ENCODE results near the gene LSM12. TPM values are rescaled to one million over a fixed set of nuclear protein-coding genes. Genes with fewer than 3 reads are reported as not detected.

The LSM12 gene
- total and polyA plus RNA-seq, 7 donors, result 39.6 to 65.9 (median 47.9) TPM

GRCh38 chr17:44012874-44013273 lies 53.6 kb downstream of the LSM12 start:
- 93 to 97% (median 95%) methylated on average over 13 to 14 of the region's 14 CpGs for WGBS, 3 donors
- no peaks in the 10 kb centered on the region for H3K27me3 ChIP-seq (ENCODE audit: insufficient read depth in 3 of 3, low read length in 2 of 3)
- no peaks in the 10 kb centered on the region for H3K9me3 ChIP-seq
- H3K36me3 ChIP-seq (ENCODE audit: insufficient read depth in 1 of 2, low read depth in 1 of 2), result peaks cover 0 to 24% of the 10 kb centered on the region in 2 donors
- no peak overlapping the region for H3K27ac ChIP-seq
- intact Hi-C loops (cut with DNase I), result loop anchor here in 1 of 2 donors (10.0 kb wide), 1 partner anchor 102 kb away; no protein-coding TSS in a partner anchor
- no peak for ATAC-seq
- DNase-seq, result no peak
- no peak overlapping the region for H3K4me3 ChIP-seq
- TF ChIP-seq CTCF (IDR thresholded peaks at IDR 0.05), result no peak
- peaks cover 9% of the 10 kb centered on the region for H3K4me1 ChIP-seq

GRCh38 chr17:44012391-44012790 lies 54.1 kb downstream of the LSM12 start:
- Histone ChIP-seq H3K9me3 (no peaks in the 10 kb centered on the region), H3K4me1 (peaks cover 14% of the 10 kb centered on the region), H3K27ac (no peak overlapping the region), H3K4me3 (no peak overlapping the region), H3K36me3 (ENCODE audit: insufficient read depth in 1 of 2, low read depth in 1 of 2) (peaks cover 0 to 24% of the 10 kb centered on the region in 2 donors), H3K27me3 (ENCODE audit: insufficient read depth in 3 of 3, low read length in 2 of 3) (peaks cover 0 to 4% (median 0%) of the 10 kb centered on the region in 3 donors)
- intact Hi-C loops (cut with DNase I), result loop anchor here in 1 of 2 donors (10.0 kb wide), 1 partner anchor 102 kb away; no protein-coding TSS in a partner anchor
- ATAC-seq (no peak), DNase-seq (no peak)
- 82 to 95% (median 86%) methylated on average over 3 of the region's 3 CpGs for WGBS, 3 donors
- no peak for TF ChIP-seq CTCF (IDR thresholded peaks at IDR 0.05)

DNA sequence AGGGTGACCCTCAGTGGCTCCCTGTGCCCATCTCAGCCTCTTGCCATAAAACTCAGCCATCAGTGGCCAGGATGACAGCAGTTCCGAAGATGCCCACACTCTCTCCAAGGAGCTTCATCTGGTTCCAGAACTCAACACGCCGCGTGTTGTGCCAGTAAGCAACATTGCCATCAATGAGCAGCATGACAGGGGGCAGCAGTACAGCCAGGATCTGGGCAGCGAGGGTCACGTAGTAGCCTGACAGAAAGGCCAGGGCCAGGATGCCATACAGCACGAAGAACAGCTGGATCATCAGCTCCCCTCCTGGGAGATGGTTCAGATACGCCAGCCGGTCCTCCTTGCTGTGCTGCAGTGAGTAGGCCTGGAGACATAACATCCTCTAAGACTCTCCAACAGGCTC lies 54.6 kb downstream of the LSM12 start:
- no peak for TF ChIP-seq CTCF (IDR thresholded peaks at IDR 0.05)
- intact Hi-C loops (cut with DNase I), result loop anchor here in 1 of 2 donors (10.0 kb wide), 1 partner anchor 103 kb away; no protein-coding TSS in a partner anchor
- no peak for DNase-seq
- peaks cover 0 to 8% (median 0%) of the 10 kb centered on the region in 3 donors for H3K27me3 ChIP-seq (ENCODE audit: insufficient read depth in 3 of 3, low read length in 2 of 3)
- H3K9me3 ChIP-seq, result no peaks in the 10 kb centered on the region
- ATAC-seq, result no peak
- H3K4me3 ChIP-seq, result no peak overlapping the region
- H3K36me3 ChIP-seq (ENCODE audit: insufficient read depth in 1 of 2, low read depth in 1 of 2), result peaks cover 0 to 24% of the 10 kb centered on the region in 2 donors
- H3K4me1 ChIP-seq, result peaks cover 17% of the 10 kb centered on the region
- H3K27ac ChIP-seq, result no peak overlapping the region
- WGBS, 3 donors, result 73 to 84% (median 74%) methylated on average over 9 of the region's 9 CpGs

GRCh38 chr17:44010966-44011647 lies 55.4 kb downstream of the LSM12 start:
- DNase-seq (no peak), ATAC-seq (no peak)
- intact Hi-C loops (cut with DNase I), result loop anchor here in 1 of 2 donors (10.0 kb wide), 1 partner anchor 104 kb away; no protein-coding TSS in a partner anchor
- no peak overlapping the region for H3K27ac ChIP-seq
- TF ChIP-seq CTCF (IDR thresholded peaks at IDR 0.05), result no peak
- peaks cover 0 to 13% (median 1%) of the 10 kb centered on the region in 3 donors for H3K27me3 ChIP-seq (ENCODE audit: insufficient read depth in 3 of 3, low read length in 2 of 3)
- no peak overlapping the region for H3K4me3 ChIP-seq
- H3K9me3 ChIP-seq, result no peaks in the 10 kb centered on the region
- peaks cover 20% of the 10 kb centered on the region for H3K4me1 ChIP-seq
- peaks cover 0 to 24% of the 10 kb centered on the region in 2 donors for H3K36me3 ChIP-seq (ENCODE audit: insufficient read depth in 1 of 2, low read depth in 1 of 2)
- WGBS, 3 donors, result 54 to 58% (median 55%) methylated on average over 4 of the region's 4 CpGs

Measured in psoas muscle (tissue), 8 donors.